H1 (cell line): Measurements from ENCODE around the gene DNAJC22.

ENCODE experiments used
- CHD2 ChIP-seq: IDR thresholded peaks from 2 replicates; pipeline ENCODE4 v1.6.1; 2012; ENCODE audit warnings: low read length, improper control_type of control experiment
- CTCF ChIP-seq, 3 experiments: IDR thresholded peaks; 1 replicate in 2 of 3; 2 replicates in 1 of 3; pipeline versions ENCODE4 v1.5.1 to v1.6.1; 2011; ENCODE audit warnings: low read length in 3 of 3, mild to moderate bottlenecking in 3 of 3, inconsistent platforms in 2 of 3, low read depth in 1 of 3, moderate library complexity in 1 of 3; ENCODE audit not compliant: insufficient read depth in 1 of 3; ENCODE audit errors: control extremely low read depth in 1 of 3
- EZH2 ChIP-seq: fragments of 200-600 bp; sonication (generic); IDR thresholded peaks from 2 replicates; pipeline ENCODE4 v1.7.1; 2012; ENCODE audit warnings: low read depth, mild to moderate bottlenecking, moderate library complexity, low read length, inconsistent platforms; ENCODE audit not compliant: severe bottlenecking
- HDAC2 ChIP-seq, 2 experiments: fragments of 300-600 bp in 1 of 2; sonication (generic) in 1 of 2; IDR thresholded peaks; 2 replicates each; pipeline ENCODE4 v1.6.1; 2011 to 2012; ENCODE audit warnings: low read depth in 2 of 2, low read length in 2 of 2, mild to moderate bottlenecking in 2 of 2, moderate library complexity in 2 of 2, borderline replicate concordance in 1 of 2, inconsistent platforms in 1 of 2
- POLR2A ChIP-seq, 2 experiments: IDR thresholded peaks; 1 replicate in 1 of 2; 2 replicates in 1 of 2; pipeline ENCODE4 v1.6.1; 2011; ENCODE audit warnings: low read depth in 2 of 2, low read length in 2 of 2, mild to moderate bottlenecking in 2 of 2; ENCODE audit errors: control extremely low read depth in 1 of 2
- RXRA ChIP-seq: IDR thresholded peaks from 2 replicates; pipeline ENCODE4 v1.6.1; 2011; ENCODE audit warnings: low read depth, mild to moderate bottlenecking, low read length, moderate library complexity; ENCODE audit not compliant: insufficient read depth
- TAF1 ChIP-seq: IDR thresholded peaks from 2 replicates; pipeline ENCODE4 v1.6.1; 2011; ENCODE audit warnings: mild to moderate bottlenecking, low read depth, low read length
- ZNF274 ChIP-seq: IDR thresholded peaks from 2 replicates; pipeline ENCODE4 v1.7.0; 2012; ENCODE audit warnings: low read length, borderline replicate concordance; ENCODE audit errors: extremely low read depth

- TF ChIP-seq CTCF (IDR thresholded peaks at IDR 0.05; ENCODE audit: control extremely low read depth in 1 of 3, insufficient read depth in 1 of 3, low read depth in 1 of 3, low read length in 3 of 3), result no peak
- TF ChIP-seq TAF1, result no peak
- TF ChIP-seq EZH2, result no peak
- no peak for TF ChIP-seq HDAC2 (IDR thresholded peaks at IDR 0.05; ENCODE audit: borderline replicate concordance in 1 of 2, low read depth in 2 of 2, low read length in 2 of 2)
- TF ChIP-seq RXRA, result no peak
- no peak for TF ChIP-seq CHD2
- no peak for TF ChIP-seq POLR2A (IDR thresholded peaks at IDR 0.05; ENCODE audit: control extremely low read depth in 1 of 2, low read depth in 2 of 2, low read length in 2 of 2)
- TF ChIP-seq ZNF274, result no peak
These were observed 16.6 kb upstream of the DNAJC22 start for GRCh38 chr12:49330032-49330619.
